Skeletal muscle satellite cell (primary cell): ENCODE data around the gene DRP2. TPM values are rescaled to one million over a fixed set of nuclear protein-coding genes. Genes with fewer than 3 reads are reported as not detected.
A peak's percentile ranks its signal among the peaks of the same experiment; 100 is the strongest.
"Not testable (repeated sequence)": the region's sequence is repeated elsewhere in the genome, so short reads cannot be mapped to it uniquely, and the experiment has no call there.

Experiments used
- H3K27me3 ChIP-seq: 2 replicates; pipeline ENCODE4 v1.7.0; 2013; ENCODE audit warnings: low read length; ENCODE audit not compliant: control insufficient read depth, insufficient read depth
- H3K36me3 ChIP-seq: 2 replicates; pipeline ENCODE4 v1.7.0; 2013; ENCODE audit warnings: mild to moderate bottlenecking, control low read depth, low read length; ENCODE audit not compliant: insufficient read depth
- H3K4me1 ChIP-seq: 2 replicates; pipeline ENCODE4 v1.7.0; 2013; ENCODE audit warnings: low read length; ENCODE audit not compliant: control insufficient read depth, insufficient read depth
- H3K4me2 ChIP-seq: 2 replicates; pipeline ENCODE4 v1.7.0; 2013; ENCODE audit warnings: mild to moderate bottlenecking, low read length
- H3K4me3 ChIP-seq: 2 replicates; pipeline ENCODE4 v1.7.0; 2013; ENCODE audit warnings: low read length
- H3K9ac ChIP-seq: 2 replicates; pipeline ENCODE4 v1.7.0; 2013; ENCODE audit warnings: mild to moderate bottlenecking, low read depth, low read length, moderate library complexity
- H3K9me3 ChIP-seq: replicated peaks from 2 replicates; pipeline ENCODE4 v1.7.0; 2013; ENCODE audit warnings: mild to moderate bottlenecking, control low read depth, low read length
- total RNA-seq: library from RNA; depleted of rRNA; stranded (reverse); fragments of >200 nt; gene quantifications from 2 replicates; pipeline ENCODE4 v1.2.3, GENCODE V29; 2012; rRNA removed

The DRP2 gene
- 0.66 and 0.76 TPM in 2 replicates for total RNA-seq

- H3K4me1 ChIP-seq, result peaks cover 16% of the 10 kb centered on the region
- H3K27me3 ChIP-seq, result no peaks in the 10 kb centered on the region
- H3K9ac ChIP-seq, result peak within 1 kb of the TSS; percentile 59
- H3K9me3 ChIP-seq, result no peaks in the 10 kb centered on the region
- no peaks in the 10 kb centered on the region for H3K36me3 ChIP-seq
- peak within 1 kb of the TSS; percentile 43 for H3K4me3 ChIP-seq
- peak within 1 kb of the TSS; percentile 69 for H3K4me2 ChIP-seq
Measured at GRCh38 chrX:101219116-101219863, at the start of gene DRP2. Gene DRP2 (plus strand): TSS chrX:101219786. CDS start chrX:101231648, 11,862 bp downstream.

- peaks cover 3% of the 10 kb centered on the region for H3K4me1 ChIP-seq
- no peaks in the 10 kb centered on the region for H3K9me3 ChIP-seq
- no peaks in the 10 kb centered on the region for H3K27me3 ChIP-seq
- no peak overlapping the region for H3K4me3 ChIP-seq
- H3K4me2 ChIP-seq, result no peak overlapping the region
- no peak overlapping the region for H3K9ac ChIP-seq
- no peaks in the 10 kb centered on the region for H3K36me3 ChIP-seq
Measured at GRCh38 chrX:101171883-101172400, 47.6 kb upstream of the DRP2 start.

- Histone ChIP-seq H3K4me3 (no peak overlapping the region), H3K4me1 (peaks cover 3% of the 10 kb centered on the region), H3K9ac (no peak overlapping the region), H3K27me3 (no peaks in the 10 kb centered on the region), H3K4me2 (peak overlapping the region; percentile 13), H3K36me3 (no peaks in the 10 kb centered on the region), H3K9me3 (no peaks in the 10 kb centered on the region)
Measured at GRCh38 chrX:101176439-101176838, 43.1 kb upstream of the DRP2 start.

GRCh38 chrX:101184876-101185275, 34.7 kb upstream of the DRP2 start:
- not testable (repeated sequence) for H3K9me3 ChIP-seq, H3K9ac ChIP-seq, H3K36me3 ChIP-seq, H3K27me3 ChIP-seq, H3K4me1 ChIP-seq, H3K4me2 ChIP-seq, H3K4me3 ChIP-seq

- not testable (repeated sequence) for H3K9ac ChIP-seq, H3K9me3 ChIP-seq, H3K4me1 ChIP-seq, H3K27me3 ChIP-seq, H3K4me2 ChIP-seq, H3K4me3 ChIP-seq, H3K36me3 ChIP-seq
Measured at GRCh38 chrX:101187961-101188360, 31.6 kb upstream of the DRP2 start.

- peaks cover 3% of the 10 kb centered on the region for H3K4me1 ChIP-seq
- H3K36me3 ChIP-seq, result no peaks in the 10 kb centered on the region
- H3K4me2 ChIP-seq, result peak overlapping the region; percentile 57
- H3K4me3 ChIP-seq, result no peak overlapping the region
- H3K9me3 ChIP-seq, result no peaks in the 10 kb centered on the region
- H3K9ac ChIP-seq, result no peak overlapping the region
- peaks cover 5% of the 10 kb centered on the region for H3K27me3 ChIP-seq
Measured at GRCh38 chrX:101190736-101191135, 28.9 kb upstream of the DRP2 start.

- Histone ChIP-seq H3K4me3 (peak overlapping the region; percentile 11), H3K9me3 (no peaks in the 10 kb centered on the region), H3K4me1 (peaks cover 3% of the 10 kb centered on the region), H3K4me2 (peak overlapping the region; percentile 57), H3K27me3 (peaks cover 5% of the 10 kb centered on the region), H3K36me3 (no peaks in the 10 kb centered on the region), H3K9ac (no peak overlapping the region)
Measured at GRCh38 chrX:101191217-101191750, 28.3 kb upstream of the DRP2 start.

GRCh38 chrX:101195442-101196173, 24.0 kb upstream of the DRP2 start:
- H3K36me3 ChIP-seq, result no peaks in the 10 kb centered on the region
- H3K9me3 ChIP-seq, result no peaks in the 10 kb centered on the region
- no peak overlapping the region for H3K9ac ChIP-seq
- no peak overlapping the region for H3K4me2 ChIP-seq
- no peak overlapping the region for H3K4me3 ChIP-seq
- peaks cover 5% of the 10 kb centered on the region for H3K27me3 ChIP-seq
- peaks cover 3% of the 10 kb centered on the region for H3K4me1 ChIP-seq

- Histone ChIP-seq H3K36me3 (no peaks in the 10 kb centered on the region), H3K4me3 (no peak overlapping the region), H3K4me2 (no peak overlapping the region), H3K27me3 (no peaks in the 10 kb centered on the region), H3K4me1 (peaks cover 7% of the 10 kb centered on the region), H3K9ac (no peak overlapping the region), H3K9me3 (no peaks in the 10 kb centered on the region)
Measured at GRCh38 chrX:101203761-101204351, 15.7 kb upstream of the DRP2 start.

GRCh38 chrX:101206471-101206870, 13.1 kb upstream of the DRP2 start:
- no peaks in the 10 kb centered on the region for H3K9me3 ChIP-seq
- no peaks in the 10 kb centered on the region for H3K36me3 ChIP-seq
- H3K9ac ChIP-seq, result no peak overlapping the region
- H3K27me3 ChIP-seq, result no peaks in the 10 kb centered on the region
- H3K4me3 ChIP-seq, result no peak overlapping the region
- no peak overlapping the region for H3K4me2 ChIP-seq
- H3K4me1 ChIP-seq, result peaks cover 7% of the 10 kb centered on the region

- no peaks in the 10 kb centered on the region for H3K9me3 ChIP-seq
- no peaks in the 10 kb centered on the region for H3K36me3 ChIP-seq
- no peaks in the 10 kb centered on the region for H3K27me3 ChIP-seq
- no peak overlapping the region for H3K4me3 ChIP-seq
- H3K4me2 ChIP-seq, result no peak overlapping the region
- no peak overlapping the region for H3K9ac ChIP-seq
- H3K4me1 ChIP-seq, result peaks cover 7% of the 10 kb centered on the region
Measured at GRCh38 chrX:101208152-101208905, 11.3 kb upstream of the DRP2 start.
